Activated CD4-positive, CD25-positive, alpha-beta regulatory T cell treated with anti-CD3 and anti-CD28 coated beads, Interleukin-2, amount 50 U/mL, for 24 hours (primary cell): ENCODE measurements around the gene CFAP61.
A peak's percentile ranks its signal among the peaks of the same experiment; 100 is the strongest.

ENCODE experiments used
- ATAC-seq, 2 donors: fragments of 150-1000 bp; cut with Tn5 transposase; one replicate each; pipeline ENCODE4 v1.10.0; 2021; ENCODE audit warnings: mild to moderate bottlenecking in 1 of 2, moderate library complexity in 1 of 2

CFAP61 gene

GRCh38 chr20:20293141-20293540 is 240.8 kb downstream of the CFAP61 start:
- no peak for ATAC-seq

- ATAC-seq: no peak
Measured at GRCh38 chr20:20293691-20294385, 241.5 kb downstream of the CFAP61 start.

- no peak for ATAC-seq
Measured at GRCh38 chr20:20295621-20296498, 243.5 kb downstream of the CFAP61 start.

GRCh38 chr20:20297181-20297580 is 244.8 kb downstream of the CFAP61 start:
- ATAC-seq: no peak

GRCh38 chr20:20297752-20298151 is 245.4 kb downstream of the CFAP61 start:
- no peak for ATAC-seq

- no peak for ATAC-seq
Measured at GRCh38 chr20:20299904-20300303, 247.6 kb downstream of the CFAP61 start.

GRCh38 chr20:20303320-20303719 is 251.0 kb downstream of the CFAP61 start:
- ATAC-seq: no peak

- ATAC-seq: no peak
Measured at GRCh38 chr20:20303742-20304141, 251.4 kb downstream of the CFAP61 start.

- no peak for ATAC-seq
Measured at GRCh38 chr20:20304942-20305341, 252.6 kb downstream of the CFAP61 start.

GRCh38 chr20:20312562-20312961 is 260.2 kb downstream of the CFAP61 start:
- ATAC-seq: no peak

GRCh38 chr20:20317195-20317594 is 264.9 kb downstream of the CFAP61 start:
- ATAC-seq: no peak

- ATAC-seq: no peak
Measured at GRCh38 chr20:20317621-20318364, 265.5 kb downstream of the CFAP61 start.

GRCh38 chr20:20318365-20319161 is 266.2 kb downstream of the CFAP61 start:
- ATAC-seq: no peak

- no peak for ATAC-seq
Measured at GRCh38 chr20:20321134-20321533, 268.8 kb downstream of the CFAP61 start.

- no peak for ATAC-seq
Measured at GRCh38 chr20:20321917-20322316, 269.6 kb downstream of the CFAP61 start.

GRCh38 chr20:20322912-20323311 is 270.6 kb downstream of the CFAP61 start:
- no peak for ATAC-seq

GRCh38 chr20:20327746-20328145 is 275.4 kb downstream of the CFAP61 start:
- no peak for ATAC-seq

- ATAC-seq: no peak
Measured at GRCh38 chr20:20329564-20329963, 277.2 kb downstream of the CFAP61 start.

GRCh38 chr20:20331156-20331555 is 278.8 kb downstream of the CFAP61 start:
- no peak for ATAC-seq

GRCh38 chr20:20331817-20332216 is 279.5 kb downstream of the CFAP61 start:
- no peak for ATAC-seq

- ATAC-seq: no peak
Measured at GRCh38 chr20:20333866-20334265, 281.5 kb downstream of the CFAP61 start.

GRCh38 chr20:20334489-20334888 is 282.2 kb downstream of the CFAP61 start:
- ATAC-seq: peak in 1 of 2 donors; percentile 17
